ENCODE results near the gene SCARB2. TPM values are rescaled to one million over a fixed set of nuclear protein-coding genes. Genes with fewer than 3 reads are reported as not detected.

SCARB2 gene
- total RNA-seq, 1 experiment from 2014 or later, result 51.3 TPM

- ATAC-seq (no peak), DNase-seq (ENCODE audit: low read depth, low spot score) (no peak)
- CTCF ChIA-PET, result no interaction called here
- no TSS peak for BruUV-seq (replicated peaks)
- intact Hi-C loops (cut with micrococcal nuclease), result no loop called here
- H3K27me3 ChIP-seq (ENCODE audit: insufficient read depth, low read length), result no peaks in the 10 kb centered on the region
- H3K4me3 ChIP-seq (replicated peaks in 1 of 2; ENCODE audit: low read depth in 1 of 2, low read length in 2 of 2), result no peak overlapping the region
- no peak overlapping the region for H3K9ac ChIP-seq (ENCODE audit: low read length)
- no peak overlapping the region for H3K4me2 ChIP-seq (ENCODE audit: low read length)
- POLR2A ChIA-PET, result no interaction called here
- H3K36me3 ChIP-seq (ENCODE audit: control insufficient read depth in 1 of 2, insufficient read depth in 2 of 2, low read length in 2 of 2), result no peaks in the 10 kb centered on the region
- RAD21 ChIA-PET (ENCODE audit: low non-redundant PET in 1 of 2, low total read pairs in 2 of 2, uncharacterized antibody in 2 of 2, unreplicated experiment in 2 of 2), result no interaction called here
- no peaks in the 10 kb centered on the region for H3K9me2 ChIP-seq (ENCODE audit: insufficient read depth)
- H3K27ac ChIP-seq (ENCODE audit: low read depth, low read length), result no peak overlapping the region
- TF ChIP-seq POLR2A (IDR thresholded peaks at IDR 0.05; ENCODE audit: borderline replicate concordance, extremely low read depth, insufficient read depth, insufficient read length) (no peak), ZFX (IDR thresholded peaks at IDR 0.05) (no peak), TCF7L2 (IDR thresholded peaks at IDR 0.05; ENCODE audit: borderline replicate concordance, extremely low read depth, insufficient read depth, insufficient read length) (no peak)
- peaks cover 35% of the 10 kb centered on the region for H3K79me2 ChIP-seq (ENCODE audit: insufficient read depth, low read length)
- H2AFZ ChIP-seq (ENCODE audit: low read depth, low read length, poor library complexity, severe bottlenecking), result no peak overlapping the region
- peaks cover 10 to 11% of the 10 kb centered on the region in 2 experiments for H3K4me1 ChIP-seq (ENCODE audit: control insufficient read depth in 1 of 2, insufficient read depth in 2 of 2, low read length in 2 of 2)
- H4K20me1 ChIP-seq (ENCODE audit: insufficient read depth), result no peaks in the 10 kb centered on the region
- H3K9me3 ChIP-seq (ENCODE audit: control insufficient read depth in 1 of 2, insufficient read depth in 1 of 2, low read depth in 1 of 2, low read length in 2 of 2), result no peaks in the 10 kb centered on the region
Measured at GRCh38 chr4:76201276-76201675, 12.3 kb downstream of the SCARB2 start.

GRCh38 chr4:76200771-76201231, 12.8 kb downstream of the SCARB2 start:
- H3K4me1 ChIP-seq (ENCODE audit: control insufficient read depth in 1 of 2, insufficient read depth in 2 of 2, low read length in 2 of 2), result peaks cover 10 to 11% of the 10 kb centered on the region in 2 experiments
- no peak overlapping the region for H3K4me3 ChIP-seq (replicated peaks in 1 of 2; ENCODE audit: low read depth in 1 of 2, low read length in 2 of 2)
- no peaks in the 10 kb centered on the region for H3K36me3 ChIP-seq (ENCODE audit: control insufficient read depth in 1 of 2, insufficient read depth in 2 of 2, low read length in 2 of 2)
- no peak overlapping the region for H3K27ac ChIP-seq (ENCODE audit: low read depth, low read length)
- H4K20me1 ChIP-seq (ENCODE audit: insufficient read depth), result no peaks in the 10 kb centered on the region
- ChIA-PET POLR2A (no interaction called here), RAD21 (ENCODE audit: low non-redundant PET in 1 of 2, low total read pairs in 2 of 2, uncharacterized antibody in 2 of 2, unreplicated experiment in 2 of 2) (no interaction called here), CTCF (interaction anchor here (1.0 to 1.4 kb wide), 2 partner anchors 9 to 177 kb away, joined by 3 to 8 read pairs; no protein-coding TSS in a partner anchor)
- no peaks in the 10 kb centered on the region for H3K9me2 ChIP-seq (ENCODE audit: insufficient read depth)
- H2AFZ ChIP-seq (ENCODE audit: low read depth, low read length, poor library complexity, severe bottlenecking), result no peak overlapping the region
- H3K9me3 ChIP-seq (ENCODE audit: control insufficient read depth in 1 of 2, insufficient read depth in 1 of 2, low read depth in 1 of 2, low read length in 2 of 2), result no peaks in the 10 kb centered on the region
- H3K27me3 ChIP-seq (ENCODE audit: insufficient read depth, low read length), result no peaks in the 10 kb centered on the region
- DNase-seq (ENCODE audit: low read depth, low spot score) (no peak), ATAC-seq (no peak; the same call in 1 of the 2 replicates)
- no peak overlapping the region for H3K4me2 ChIP-seq (ENCODE audit: low read length)
- no peak for TF ChIP-seq ATF3 (IDR thresholded peaks at IDR 0.05)
- TF ChIP-seq SIN3A (IDR thresholded peaks at IDR 0.05; ENCODE audit: low read depth), result no peak
- BruUV-seq (replicated peaks), result no TSS peak
- intact Hi-C loops (cut with micrococcal nuclease), result no loop called here
- peaks cover 30% of the 10 kb centered on the region for H3K79me2 ChIP-seq (ENCODE audit: insufficient read depth, low read length)
- H3K9ac ChIP-seq (ENCODE audit: low read length), result no peak overlapping the region

Measured in HCT116 (cell line).